Astrocyte (in vitro differentiated cells and primary cell): ENCODE data around the gene PIK3R1. TPM values are rescaled to one million over a fixed set of nuclear protein-coding genes. Genes with fewer than 3 reads are reported as not detected.

Source experiments
- DNase-seq: peaks from one replicate; pipeline ENCODE4 v3.0.0-alpha.2; 2010; ENCODE audit warnings: low read depth
- FAIRE-seq: peaks from 2 replicates; lab custom pipeline; 2011; peaks lifted over from hg19 to GRCh38; lab: Jason Lieb, UNC
- H2AFZ ChIP-seq: 2 replicates; pipeline ENCODE4 v1.6.0; 2012; ENCODE audit warnings: low read depth, low read length, inconsistent platforms
- H3K27ac ChIP-seq: 2 replicates; pipeline ENCODE4 v1.5.1; 2011; ENCODE audit warnings: low read depth, low read length, inconsistent platforms
- H3K27me3 ChIP-seq: 2 replicates; pipeline ENCODE4 v1.6.0; 2011; ENCODE audit warnings: low read length, inconsistent platforms; ENCODE audit not compliant: insufficient read depth
- H3K36me3 ChIP-seq: 2 replicates; pipeline ENCODE4 v1.5.1; 2011; ENCODE audit warnings: low read length, inconsistent platforms; ENCODE audit not compliant: insufficient read depth
- H3K4me1 ChIP-seq: 2 replicates; pipeline ENCODE4 v1.5.1; 2011; ENCODE audit warnings: low read length, inconsistent platforms; ENCODE audit not compliant: insufficient read depth
- H3K4me2 ChIP-seq: 2 replicates; pipeline ENCODE4 v1.6.0; 2012; ENCODE audit warnings: low read length, inconsistent platforms
- H3K4me3 ChIP-seq: 2 replicates; pipeline ENCODE4 v1.5.1; 2011; ENCODE audit warnings: low read depth, mild to moderate bottlenecking, low read length, inconsistent platforms; ENCODE audit not compliant: insufficient read depth
- H3K79me2 ChIP-seq: 2 replicates; pipeline ENCODE4 v1.6.0; 2012; ENCODE audit warnings: mild to moderate bottlenecking, low read length, inconsistent platforms; ENCODE audit not compliant: insufficient read depth
- H3K9ac ChIP-seq: 2 replicates; pipeline ENCODE4 v1.6.0; 2012; ENCODE audit warnings: mild to moderate bottlenecking, low read length, inconsistent platforms
- H3K9me3 ChIP-seq: 2 replicates; pipeline ENCODE4 v1.5.1; 2012; ENCODE audit warnings: low read depth, mild to moderate bottlenecking, low read length, inconsistent platforms; ENCODE audit not compliant: insufficient read depth
- H4K20me1 ChIP-seq: 2 replicates; pipeline ENCODE4 v1.6.0; 2012; ENCODE audit warnings: low read length, inconsistent platforms; ENCODE audit not compliant: insufficient read depth
- H3K27ac Mint-ChIP-seq: one replicate; pipeline ENCODE4 v1.8.0; 2021; ENCODE audit warnings: mild to moderate bottlenecking, mixed read lengths; ENCODE audit not compliant: unreplicated experiment
- H3K27me3 Mint-ChIP-seq: one replicate; pipeline ENCODE4 v1.8.0; 2021; ENCODE audit warnings: low read depth, mixed read lengths; ENCODE audit not compliant: unreplicated experiment
- H3K36me3 Mint-ChIP-seq: one replicate; pipeline ENCODE4 v1.8.0; 2021; ENCODE audit warnings: low read depth, mixed read lengths; ENCODE audit not compliant: unreplicated experiment
- H3K4me1 Mint-ChIP-seq: one replicate; pipeline ENCODE4 v1.8.0; 2021; ENCODE audit warnings: low read depth, mixed read lengths; ENCODE audit not compliant: unreplicated experiment
- H3K4me3 Mint-ChIP-seq: one replicate; pipeline ENCODE4 v1.8.0; 2021; ENCODE audit warnings: mild to moderate bottlenecking, moderate library complexity, mixed read lengths; ENCODE audit not compliant: unreplicated experiment
- H3K9me3 Mint-ChIP-seq: one replicate; pipeline ENCODE4 v1.8.0; 2021; ENCODE audit warnings: mild to moderate bottlenecking, mixed read lengths; ENCODE audit not compliant: unreplicated experiment
- CTCF ChIP-seq: IDR thresholded peaks from 2 replicates; pipeline ENCODE4 v1.5.1; 2011; ENCODE audit warnings: low read depth, mild to moderate bottlenecking, inconsistent platforms, low read length, moderate library complexity; ENCODE audit not compliant: insufficient read depth
- EZH2 ChIP-seq: IDR thresholded peaks from 2 replicates; pipeline ENCODE4 v1.6.1; 2012; ENCODE audit warnings: mild to moderate bottlenecking, low read length, inconsistent platforms; ENCODE audit not compliant: insufficient read depth
- total RNA-seq: library from RNA; stranded (reverse); gene quantifications from 2 replicates; pipeline ENCODE4 v1.2.1, GENCODE V29; 2021

The PIK3R1 gene
- total RNA-seq, 1 donor from 2014 or later: 25.7 TPM

- peaks cover 25% of the 10 kb centered on the region for H3K4me1 Mint-ChIP-seq
- H3K79me2 ChIP-seq: no peaks in the 10 kb centered on the region
- FAIRE-seq: peak; percentile 73
- H3K4me1 ChIP-seq: peaks cover 37% of the 10 kb centered on the region
- no peaks in the 10 kb centered on the region for H3K9me3 ChIP-seq
- H3K9me3 Mint-ChIP-seq: peaks cover 7% of the 10 kb centered on the region
- DNase-seq: peak; percentile 73
- no peak overlapping the region for H3K4me3 ChIP-seq
- no peak overlapping the region for H2AFZ ChIP-seq
- H3K9ac ChIP-seq: no peak overlapping the region
- no peak overlapping the region for H3K4me3 Mint-ChIP-seq
- peak overlapping the region; percentile 43 for H3K4me2 ChIP-seq
- H3K27ac Mint-ChIP-seq: no peak overlapping the region
- no peak overlapping the region for H3K27ac ChIP-seq
- no peaks in the 10 kb centered on the region for H3K36me3 ChIP-seq
- peaks cover 9% of the 10 kb centered on the region for H3K27me3 Mint-ChIP-seq
- no peaks in the 10 kb centered on the region for H4K20me1 ChIP-seq
- no peaks in the 10 kb centered on the region for H3K36me3 Mint-ChIP-seq
- no peaks in the 10 kb centered on the region for H3K27me3 ChIP-seq
- TF ChIP-seq EZH2 (no peak), CTCF (no peak)
Measured at GRCh38 chr5:68331192-68332079, 115.9 kb downstream of the PIK3R1 start.

GRCh38 chr5:68332080-68332451 is 116.5 kb downstream of the PIK3R1 start:
- Histone ChIP-seq H3K27ac (no peak overlapping the region), H3K9ac (no peak overlapping the region), H3K79me2 (no peaks in the 10 kb centered on the region), H4K20me1 (no peaks in the 10 kb centered on the region), H3K27me3 (no peaks in the 10 kb centered on the region), H3K4me3 (no peak overlapping the region), H2AFZ (no peak overlapping the region), H3K36me3 (no peaks in the 10 kb centered on the region), H3K4me2 (no peak overlapping the region), H3K4me1 (peaks cover 37% of the 10 kb centered on the region), H3K9me3 (no peaks in the 10 kb centered on the region)
- H3K4me1 Mint-ChIP-seq: peaks cover 25% of the 10 kb centered on the region
- H3K9me3 Mint-ChIP-seq: peaks cover 7% of the 10 kb centered on the region
- no peak for FAIRE-seq
- TF ChIP-seq EZH2: no peak
- TF ChIP-seq CTCF: no peak
- H3K4me3 Mint-ChIP-seq: no peak overlapping the region
- DNase-seq: no peak
- no peaks in the 10 kb centered on the region for H3K36me3 Mint-ChIP-seq
- H3K27me3 Mint-ChIP-seq: peaks cover 8% of the 10 kb centered on the region
- H3K27ac Mint-ChIP-seq: no peak overlapping the region

- H3K27me3 ChIP-seq: no peaks in the 10 kb centered on the region
- H4K20me1 ChIP-seq: no peaks in the 10 kb centered on the region
- peaks cover 37% of the 10 kb centered on the region for H3K4me1 ChIP-seq
- no peaks in the 10 kb centered on the region for H3K9me3 ChIP-seq
- Mint-ChIP-seq H3K9me3 (peaks cover 7% of the 10 kb centered on the region), H3K27ac (no peak overlapping the region), H3K4me3 (no peak overlapping the region), H3K36me3 (no peaks in the 10 kb centered on the region), H3K4me1 (peaks cover 25% of the 10 kb centered on the region), H3K27me3 (peaks cover 5% of the 10 kb centered on the region)
- no peak overlapping the region for H3K4me3 ChIP-seq
- FAIRE-seq (no peak), DNase-seq (no peak)
- H3K9ac ChIP-seq: no peak overlapping the region
- H3K36me3 ChIP-seq: no peaks in the 10 kb centered on the region
- H3K27ac ChIP-seq: no peak overlapping the region
- TF ChIP-seq CTCF (no peak), EZH2 (no peak)
- H2AFZ ChIP-seq: no peak overlapping the region
- no peaks in the 10 kb centered on the region for H3K79me2 ChIP-seq
- no peak overlapping the region for H3K4me2 ChIP-seq
Measured at GRCh38 chr5:68332556-68332955, 117.0 kb downstream of the PIK3R1 start.
